Transverse colon (tissue), 4 donors: ENCODE measurements around the gene STIP1. TPM values are rescaled to one million over a fixed set of nuclear protein-coding genes. Genes with fewer than 3 reads are reported as not detected.

Source experiments
- DNase-seq: peaks from one replicate; pipeline ENCODE4 v3.0.0-alpha.2; 2019
- H3K27ac ChIP-seq, 4 donors: fragments of 200-600 bp; sonication (generic); 2 replicates each; pipeline ENCODE4 v1.5.1; 2016 to 2018; ENCODE audit warnings: inconsistent platforms in 4 of 4
- H3K27me3 ChIP-seq: fragments of 200-600 bp; sonication (generic); 2 replicates; pipeline ENCODE4 v1.5.1; 2017; ENCODE audit warnings: inconsistent platforms
- H3K36me3 ChIP-seq, 4 donors: fragments of 200-600 bp; sonication (generic); 2 replicates each; pipeline ENCODE4 v1.5.1; 2017 to 2019; ENCODE audit warnings: inconsistent platforms in 4 of 4
- H3K4me1 ChIP-seq, 4 donors: fragments of 200-600 bp; sonication (generic); 2 replicates each; pipeline ENCODE4 v1.5.1; 2017 to 2020; ENCODE audit warnings: inconsistent platforms in 4 of 4
- H3K4me3 ChIP-seq, 4 donors: fragments of 200-600 bp; sonication (generic); 1 replicate in 1 of 4; 2 replicates in 3 of 4; pipeline versions ENCODE4 v1.5.1 to v1.6.1; 2017 to 2019; ENCODE audit warnings: inconsistent platforms in 4 of 4
- H3K9me3 ChIP-seq, 2 donors: fragments of 200-600 bp; sonication (generic); 2 replicates each; pipeline ENCODE4 v1.5.1; 2017 to 2019; ENCODE audit warnings: inconsistent platforms in 2 of 2
- CTCF ChIP-seq, 5 experiments: fragments of 200-600 bp in 3 of 5; fragments of 450-650 bp in 2 of 5; sonication (generic) in 3 of 5; IDR thresholded peaks; 1 replicate in 2 of 5; 2 replicates in 3 of 5; pipeline ENCODE4 v1.5.1; 2016 to 2017; ENCODE audit warnings: antibody characterized with exemption in 5 of 5, inconsistent platforms in 3 of 5, mild to moderate bottlenecking in 2 of 5, moderate library complexity in 1 of 5
- EP300 ChIP-seq: sonication (generic); formaldehyde crosslinking; IDR thresholded peaks from one replicate; pipeline ENCODE4 v1.6.1; 2017; ENCODE audit warnings: antibody characterized with exemption, low read depth
- POLR2A ChIP-seq: fragments of 450-650 bp; IDR thresholded peaks from one replicate; pipeline ENCODE4 v1.6.1; 2016; ENCODE audit warnings: antibody characterized with exemption, mild to moderate bottlenecking, moderate library complexity
- POLR2AphosphoS5 ChIP-seq, 3 donors: sonication (generic); formaldehyde crosslinking; IDR thresholded peaks; one replicate each; pipeline ENCODE4 v1.6.1; 2016; ENCODE audit warnings: antibody characterized with exemption in 3 of 3
- WGBS, 2 donors: methylation state at CpG; one replicate each; pipeline ENCODE4 v1.1.5; 2018; ENCODE audit warnings: low coverage in 1 of 2; 5-methylcytosine and 5-hydroxymethylcytosine counted together
- in situ Hi-C, 4 donors: fragments of 200-750 bp; cut with MboI; loops; one replicate each; pipeline versions ENCODE4 v1.15.0 to v1.15.1; 2017; ENCODE audit warnings: low sequenced_read_pairs in 3 of 4, low pct_ligation_motif_present in 1 of 4, low pct_unique_long_range_greater_than_20kb in 1 of 4
- intact Hi-C: fragments of 100-400 bp; cut with DNase I; formaldehyde crosslinking; loops from one replicate; pipeline ENCODE4 v1.15.1; 2023; ENCODE audit warnings: low total_unique reads
- total RNA-seq, 4 donors: library from RNA; depleted of rRNA; stranded (reverse); fragments of >200 nt; gene quantifications; one replicate each; pipeline ENCODE4 v1.1.0, GENCODE V29; 2016

Gene STIP1
- total RNA-seq, 4 donors from 2014 or later: 45.3 to 181 (median 65.9) TPM

- Histone ChIP-seq H3K36me3 (no peaks in the 10 kb centered on the region), H3K27me3 (no peaks in the 10 kb centered on the region), H3K4me3 (no peak overlapping the region), H3K9me3 (no peaks in the 10 kb centered on the region), H3K27ac (no peak overlapping the region), H3K4me1 (peaks cover 4 to 20% (median 10%) of the 10 kb centered on the region in 4 donors)
- intact Hi-C loops: loop anchor here (5.0 kb wide), 3 partner anchors 49 to 309 kb away; partner anchors contain the start of genes FLRT1 and MARK2
- peak; percentile 61 for DNase-seq
- no peak for TF ChIP-seq EP300
- no peak for TF ChIP-seq POLR2A
- TF ChIP-seq POLR2AphosphoS5 (IDR thresholded peaks at IDR 0.05): no peak
- TF ChIP-seq CTCF (IDR thresholded peaks at IDR 0.05): peak; percentile 58 to 79 (median 74)
- 76 to 100% methylated on average over 3 to 22 of the region's 22 CpGs for WGBS, 2 donors
- in situ Hi-C loops: loop anchor here in 3 of 4 donors (10.0 kb wide), 2 partner anchors 141 to 151 kb away; no protein-coding TSS in a partner anchor
Observed at GRCh38 chr11:64146036-64146955, 39.7 kb upstream of the STIP1 start.

GRCh38 chr11:64148226-64148916 lies 37.6 kb upstream of the STIP1 start:
- H3K27ac ChIP-seq: peak overlapping the region in 3 of 4 donors; percentile 64 to 73 (median 66)
- TF ChIP-seq CTCF (IDR thresholded peaks at IDR 0.05) (peak; percentile 87 to 95 (median 91)), POLR2AphosphoS5 (IDR thresholded peaks at IDR 0.05) (peak; percentile 15 to 58 (median 19)), POLR2A (no peak)
- peak overlapping the region in 1 of 4 donors; percentile 3 for H3K4me3 ChIP-seq
- in situ Hi-C loops: loop anchor here in 3 of 4 donors (10.0 kb wide), 2 partner anchors 144 to 154 kb away; no protein-coding TSS in a partner anchor
- no peaks in the 10 kb centered on the region for H3K36me3 ChIP-seq
- intact Hi-C loops: loop anchor here (2.0 to 5.0 kb wide), 4 partner anchors 51 to 311 kb away; partner anchors contain the start of genes FLRT1 and MARK2
- no peaks in the 10 kb centered on the region for H3K27me3 ChIP-seq
- DNase-seq: peak; percentile 72
- WGBS, 2 donors: 45 to 53% methylated on average over 4 to 19 of the region's 19 CpGs
- H3K9me3 ChIP-seq: no peaks in the 10 kb centered on the region
- peaks cover 4 to 23% (median 10%) of the 10 kb centered on the region in 4 donors for H3K4me1 ChIP-seq

- H3K4me1 ChIP-seq: peaks cover 4 to 23% (median 10%) of the 10 kb centered on the region in 4 donors
- no peak for DNase-seq
- H3K36me3 ChIP-seq: no peaks in the 10 kb centered on the region
- no peaks in the 10 kb centered on the region for H3K9me3 ChIP-seq
- no peaks in the 10 kb centered on the region for H3K27me3 ChIP-seq
- no peak for TF ChIP-seq EP300
- peak in 3 of 5 experiments; percentile 15 to 39 (median 21) for TF ChIP-seq CTCF (IDR thresholded peaks at IDR 0.05)
- WGBS, 2 donors: 77% methylated on average over 25 of the region's 25 CpGs; no CpG with 5 or more reads in 1 of the 2 donors
- in situ Hi-C loops (loop anchor here in 3 of 4 donors (10.0 kb wide), 2 partner anchors 144 to 154 kb away; no protein-coding TSS in a partner anchor), intact Hi-C loops (loop anchor here (2.0 to 5.0 kb wide), 4 partner anchors 52 to 312 kb away; partner anchors contain the start of genes FLRT1 and MARK2)
- peak overlapping the region in 2 of 4 donors; percentile 64 to 73 for H3K27ac ChIP-seq
- no peak overlapping the region for H3K4me3 ChIP-seq
Observed at GRCh38 chr11:64148917-64149617, 36.9 kb upstream of the STIP1 start.
